Lung (tissue), 12 donors: ENCODE data around the gene TMEM203. TPM values are rescaled to one million over a fixed set of nuclear protein-coding genes. Genes with fewer than 3 reads are reported as not detected.

Source experiments
- ATAC-seq: fragments of 200-7000 bp; cut with Tn5 transposase; one replicate; pipeline ENCODE4 v1.9.1; 2020; ENCODE audit warnings: moderate number of reproducible peaks; ENCODE audit not compliant: insufficient read depth, low FRiP score
- DNase-seq, 3 donors: peaks; one replicate each; pipeline ENCODE4 v3.0.0-alpha.2; 2013 to 2017
- H3K27ac ChIP-seq, 2 donors: one replicate each; pipeline ENCODE4 v1.5.1; 2013; ENCODE audit warnings: mild to moderate bottlenecking in 2 of 2, moderate library complexity in 2 of 2, control low read depth in 1 of 2, inconsistent platforms in 1 of 2, low read depth in 1 of 2, low read length in 1 of 2
- H3K27me3 ChIP-seq, 3 donors: one replicate each; pipeline ENCODE4 v1.5.1; 2013; ENCODE audit warnings: low read length in 2 of 3; ENCODE audit not compliant: control insufficient read depth in 3 of 3, insufficient read depth in 3 of 3
- H3K36me3 ChIP-seq, 4 donors: one replicate each; pipeline ENCODE4 v1.5.1; 2013; ENCODE audit warnings: low read length in 4 of 4, mild to moderate bottlenecking in 1 of 4, moderate library complexity in 1 of 4; ENCODE audit not compliant: control insufficient read depth in 4 of 4, insufficient read depth in 4 of 4
- H3K4me1 ChIP-seq, 5 donors: one replicate each; pipeline ENCODE4 v1.5.1; 2013; ENCODE audit warnings: low read length in 5 of 5, mild to moderate bottlenecking in 2 of 5, moderate library complexity in 1 of 5; ENCODE audit not compliant: control insufficient read depth in 5 of 5, insufficient read depth in 5 of 5
- H3K4me3 ChIP-seq: one replicate; pipeline ENCODE4 v1.5.1; 2013; ENCODE audit warnings: mild to moderate bottlenecking, control low read depth, moderate library complexity
- H3K9ac ChIP-seq, 2 donors: one replicate each; pipeline ENCODE4 v1.5.1; 2013; ENCODE audit warnings: low read length in 2 of 2, control low read depth in 1 of 2; ENCODE audit not compliant: insufficient read depth in 1 of 2
- H3K9me3 ChIP-seq, 4 donors: one replicate each; pipeline ENCODE4 v1.5.1; 2013; ENCODE audit warnings: low read length in 3 of 4, mild to moderate bottlenecking in 1 of 4, moderate library complexity in 1 of 4; ENCODE audit not compliant: control insufficient read depth in 4 of 4, insufficient read depth in 3 of 4
- CTCF ChIP-seq: IDR thresholded peaks from 2 replicates; pipeline ENCODE4 v1.5.1; 2012; ENCODE audit warnings: mild to moderate bottlenecking; ENCODE audit errors: control extremely low read depth, extremely low read depth
- WGBS, 2 donors: extraction: QIAGEN DNeasy Blood & Tissue Kit; methylation state at CpG; one replicate each; pipeline ENCODE4 v1.1.7; 2013; 5-methylcytosine and 5-hydroxymethylcytosine counted together
- polyA plus RNA-seq, 2 donors: library from polyadenylated mRNA; stranded (reverse); fragments of 200-250 nt; gene quantifications; one replicate each; pipeline ENCODE4 v1.2.1, GENCODE V29; 2013
- total RNA-seq, 2 donors: library from RNA; depleted of rRNA in 1 of 2; stranded (reverse); fragments of >200 nt in 1 of 2; gene quantifications; one replicate each; pipeline ENCODE4 v1.2.1, GENCODE V29; 2014 to 2021
- donor health status: control.
- donor health status: control.
- donor health status: Bipolar disorder and iron deficiency.
- donor health status: healthy.
- donor health status: DM: yes; HTN: yes; CAD: no.

TMEM203 gene
- total and polyA plus RNA-seq, 4 donors, result 26.0 to 39.3 (median 33.8) TPM

DNA sequence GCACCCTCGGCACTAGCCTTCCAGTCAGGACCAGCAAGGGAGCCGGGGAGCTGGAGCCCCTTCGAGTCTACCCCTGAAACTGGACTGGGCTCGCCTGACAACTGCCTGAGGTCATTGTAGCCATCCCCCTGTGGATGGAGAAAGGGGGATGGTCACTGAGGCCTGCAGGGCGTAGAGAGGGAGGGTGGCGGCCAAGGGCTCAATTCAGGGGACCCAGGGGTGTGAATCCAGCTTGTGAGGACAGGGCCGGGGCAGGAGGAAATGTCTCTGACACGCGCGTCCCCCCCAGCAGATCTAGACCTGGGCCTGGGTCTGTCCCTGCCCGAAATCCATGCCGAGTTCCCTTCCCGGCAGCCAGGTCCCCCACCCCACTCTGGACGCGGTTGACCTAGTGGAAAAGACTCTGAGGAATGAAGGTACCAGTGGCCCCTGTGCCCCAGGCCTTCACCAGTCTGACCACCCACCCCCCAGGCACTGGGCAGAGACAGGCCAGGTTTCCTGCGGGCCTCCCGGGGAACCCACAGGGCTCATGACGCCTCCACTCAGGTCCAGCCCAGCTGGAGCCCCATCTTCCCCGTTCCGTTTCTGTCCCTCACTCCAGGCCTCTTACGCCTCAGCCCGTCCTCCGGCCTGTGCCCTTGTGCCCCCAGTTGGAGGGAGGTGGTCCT lies 26.1 kb upstream of the TMEM203 start:
- Histone ChIP-seq H3K27me3 (peaks cover 0 to 6% (median 0%) of the 10 kb centered on the region in 3 donors), H3K27ac (no peak overlapping the region)
- no peak for TF ChIP-seq CTCF

GRCh38 chr9:137230705-137231371 lies 25.4 kb upstream of the TMEM203 start, which contains the start of gene SLC34A3:
Gene SLC34A3, plus strand, starts transcription at chr9:137230901. Its CDS starts 802 bp downstream, at chr9:137231703.
- DNase-seq, result no peak
- Histone ChIP-seq H3K9me3 (peaks cover 0 to 3% (median 0%) of the 10 kb centered on the region in 4 donors), H3K4me3 (no peak within 1 kb of the TSS), H3K27me3 (peaks cover 0 to 6% (median 0%) of the 10 kb centered on the region in 3 donors), H3K4me1 (peaks cover 0 to 4% (median under 1%) of the 10 kb centered on the region in 5 donors), H3K9ac (no peak within 1 kb of the TSS), H3K27ac (no peak within 1 kb of the TSS), H3K36me3 (no peaks in the 10 kb centered on the region)
- ATAC-seq, result no peak
- no peak for TF ChIP-seq CTCF
- 76 to 84% methylated on average over 14 of the region's 14 CpGs for WGBS, 2 donors

More for the DNA sequence above, 26.1 kb upstream of the TMEM203 start:
- peaks cover 0 to 3% (median 0%) of the 10 kb centered on the region in 4 donors for H3K9me3 ChIP-seq
- WGBS, 2 donors, result 87 to 88% methylated on average over 23 of the region's 23 CpGs
- H3K9ac ChIP-seq, result no peak overlapping the region
- H3K36me3 ChIP-seq, result no peaks in the 10 kb centered on the region
- DNase-seq, result no peak
- no peak overlapping the region for H3K4me3 ChIP-seq
- H3K4me1 ChIP-seq, result peaks cover 0 to 7% (median 6%) of the 10 kb centered on the region in 5 donors
- ATAC-seq, result no peak

GRCh38 chr9:137229903-137230704 lies 24.7 kb upstream of the TMEM203 start:
- H3K9me3 ChIP-seq, result peaks cover 0 to 3% (median 0%) of the 10 kb centered on the region in 4 donors
- TF ChIP-seq CTCF, result no peak
- H3K36me3 ChIP-seq, result no peaks in the 10 kb centered on the region
- 64 to 66% methylated on average over 24 to 31 of the region's 31 CpGs for WGBS, 2 donors
- H3K9ac ChIP-seq, result no peak overlapping the region
- DNase-seq (no peak), ATAC-seq (no peak)
- no peak overlapping the region for H3K27ac ChIP-seq
- peaks cover 0 to 6% (median 0%) of the 10 kb centered on the region in 3 donors for H3K27me3 ChIP-seq
- no peak overlapping the region for H3K4me3 ChIP-seq
- H3K4me1 ChIP-seq, result peaks cover 0 to 4% (median 0%) of the 10 kb centered on the region in 5 donors
